Placental pericyte (primary cell): ENCODE measurements around the gene PDE1C. TPM values are rescaled to one million over a fixed set of nuclear protein-coding genes. Genes with fewer than 3 reads are reported as not detected.

ENCODE experiments used
- total RNA-seq: library from RNA; depleted of rRNA; stranded (reverse); fragments of >200 nt; gene quantifications from 2 replicates; pipeline ENCODE4 v1.2.3, GENCODE V29; 2012

PDE1C gene
- total RNA-seq: 0.22 and 2.0 TPM in 2 replicates

DNA sequence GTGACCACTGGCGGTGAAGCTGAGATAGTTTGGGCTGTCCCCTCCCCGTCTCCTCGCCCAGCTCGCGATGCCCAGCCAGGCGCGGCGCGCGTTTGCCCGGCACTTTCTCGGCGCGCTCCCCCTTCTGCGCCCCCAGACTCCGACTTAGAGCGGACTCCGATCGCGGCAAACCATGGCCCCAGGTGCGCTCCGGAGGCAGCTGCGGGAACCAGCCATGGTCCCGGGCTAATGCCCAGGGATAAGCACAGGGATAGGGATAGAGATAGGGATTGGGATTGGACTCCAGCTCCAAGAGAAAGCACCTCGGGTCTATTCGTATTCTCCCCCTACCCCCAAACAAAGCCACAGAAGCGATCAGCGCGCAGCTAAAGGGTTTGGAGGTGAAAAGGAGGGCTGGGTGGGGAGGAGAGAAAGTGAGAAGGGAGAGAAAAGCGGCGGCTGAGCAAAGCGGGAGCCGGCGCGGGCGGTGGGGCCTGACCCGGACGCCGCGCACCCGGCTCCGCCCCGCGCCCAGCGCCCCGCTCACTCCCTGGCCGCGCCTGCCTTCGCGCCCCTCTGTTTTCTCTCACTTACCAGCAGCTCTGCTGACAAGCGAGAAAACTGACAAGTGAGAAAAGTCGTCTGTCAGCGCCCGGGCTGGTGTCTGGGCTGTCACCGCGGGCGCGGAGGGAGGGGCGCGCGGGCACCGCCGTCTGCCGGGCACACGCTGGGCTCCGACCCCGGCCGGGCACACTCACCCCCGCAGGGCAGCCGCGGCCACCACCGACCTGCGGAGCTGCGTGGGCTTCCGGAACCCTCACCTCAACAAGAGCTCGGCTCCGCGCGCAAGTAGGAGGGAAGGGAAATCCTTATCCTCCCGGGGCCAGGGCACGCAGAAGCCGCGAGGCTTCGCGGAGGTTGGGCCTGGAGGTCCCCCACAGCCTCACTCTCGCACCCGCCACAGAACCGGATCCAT, at the start of gene PDE1C:
Gene PDE1C (minus strand): TSS at position 2 of the 955 bp plus-strand sequence.

